Stimulated activated CD8-positive, alpha-beta memory T cell treated with anti-CD3 and anti-CD28 coated beads, Interleukin-12 subunit alpha, Interleukin-12 subunit beta, amount 100 ng/mL, for 24 hours (primary cell): ENCODE data around the gene IQCN.

Experiments used
- DNase-seq: peaks from one replicate; pipeline ENCODE4 v3.0.0-alpha.2; 2020; ENCODE audit errors: extremely low read depth

Gene IQCN

GRCh38 chr19:18231775-18232174 lies 42.5 kb downstream of the IQCN start:
- DNase-seq: no peak

- no peak for DNase-seq
Measured at GRCh38 chr19:18230941-18231734, 43.1 kb downstream of the IQCN start.

DNA sequence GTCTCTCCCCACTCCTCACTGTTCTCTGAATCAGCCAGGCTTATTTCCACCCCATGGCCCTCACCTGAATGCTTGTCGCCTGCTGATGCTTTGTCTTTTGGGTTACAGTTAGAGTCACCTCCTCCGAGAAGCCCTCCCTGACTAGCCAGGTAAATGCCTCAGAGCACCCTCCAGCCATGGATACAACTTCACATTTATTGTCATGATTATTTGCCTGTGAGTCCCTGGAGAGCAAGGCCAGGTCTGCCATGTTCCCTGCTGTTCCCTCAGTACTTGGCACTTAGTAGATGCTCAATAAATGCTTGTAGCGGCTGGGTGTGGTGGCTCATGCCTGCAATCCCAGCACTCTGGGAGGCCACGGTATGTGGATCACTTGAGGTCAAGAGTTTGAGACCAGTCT lies 44.3 kb downstream of the IQCN start:
- DNase-seq: no peak

DNA sequence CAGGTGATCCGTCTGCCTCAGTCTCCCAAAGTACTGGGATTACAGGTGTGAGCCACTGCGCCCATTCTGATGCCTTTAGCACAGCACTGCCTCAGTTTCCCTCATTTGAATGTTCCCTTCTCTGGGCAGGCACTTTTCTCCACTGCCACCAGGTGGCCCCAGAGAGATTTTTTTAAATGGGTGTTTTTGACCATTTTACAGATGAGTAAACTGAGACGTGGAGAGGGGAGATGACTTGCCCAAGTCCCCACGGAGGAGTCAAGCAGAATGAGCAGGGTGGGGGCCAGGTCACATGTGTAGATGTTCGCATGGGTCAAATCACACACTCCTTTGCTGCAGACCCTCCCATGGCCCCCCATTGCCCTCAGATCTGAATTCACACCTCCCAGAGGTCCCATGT lies 44.8 kb downstream of the IQCN start:
- DNase-seq: no peak

DNA sequence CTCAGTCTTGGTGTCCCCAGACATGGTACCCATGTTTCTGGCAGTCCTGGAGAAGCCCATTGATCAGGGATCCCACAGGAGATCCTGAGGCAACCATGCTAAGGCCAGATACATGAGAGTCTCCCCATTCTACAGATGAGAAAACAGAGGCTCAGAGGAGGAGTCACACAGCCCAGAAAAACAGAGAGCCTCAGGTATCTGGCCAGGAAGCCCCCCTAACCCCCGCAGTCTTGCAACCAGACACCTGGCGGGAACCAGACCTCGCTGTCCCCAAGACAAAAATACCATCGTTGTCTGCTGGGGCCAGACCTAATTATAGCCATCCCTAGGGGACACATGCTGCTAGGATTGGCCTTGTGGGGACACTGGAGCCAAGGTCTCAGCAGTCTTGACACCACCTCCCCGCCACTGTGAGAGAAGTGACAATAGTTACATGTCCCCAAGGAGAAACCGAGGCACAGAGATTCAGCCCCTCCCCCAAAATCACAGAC lies 46.4 kb downstream of the IQCN start:
- DNase-seq: no peak

DNA sequence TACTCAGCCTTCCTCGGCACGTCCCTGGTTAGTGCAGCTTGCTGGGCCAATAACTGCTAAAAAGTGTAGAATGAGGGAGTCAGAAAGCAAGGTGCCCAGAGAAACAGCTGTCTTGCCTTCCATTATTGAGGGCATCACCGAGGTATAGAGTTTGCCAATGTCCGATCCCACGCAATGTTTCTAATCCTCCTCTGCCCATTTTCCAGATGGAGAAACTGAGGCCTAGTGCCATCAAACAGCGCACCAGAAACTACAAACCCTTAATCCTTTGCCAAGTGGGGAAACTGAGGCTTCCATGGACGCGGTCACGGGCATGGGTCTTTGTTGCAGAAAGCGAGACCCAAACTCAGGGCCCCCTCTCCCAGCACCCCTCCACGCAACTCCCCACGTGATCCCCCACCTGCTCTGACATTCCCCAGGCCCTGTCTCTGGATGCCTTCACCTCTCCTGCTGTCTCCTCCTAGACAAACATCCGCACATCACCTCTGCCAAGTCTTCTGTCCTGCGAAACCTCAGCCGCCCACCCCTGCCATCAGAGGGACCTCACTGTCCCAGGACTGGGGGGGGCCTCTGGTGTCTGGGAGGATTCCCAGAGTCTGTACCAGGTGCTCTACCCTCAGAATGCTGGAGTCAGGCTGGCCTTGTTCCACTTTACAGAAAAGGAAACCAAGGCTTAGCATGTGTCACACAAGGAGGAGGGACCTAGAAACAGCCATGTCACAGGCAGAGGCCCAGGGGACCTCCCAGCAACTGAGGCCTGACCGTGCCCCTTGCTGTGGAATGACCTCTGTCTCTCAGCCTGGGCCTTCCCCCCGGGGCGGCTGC lies 47.1 kb downstream of the IQCN start:
- DNase-seq: no peak

DNA sequence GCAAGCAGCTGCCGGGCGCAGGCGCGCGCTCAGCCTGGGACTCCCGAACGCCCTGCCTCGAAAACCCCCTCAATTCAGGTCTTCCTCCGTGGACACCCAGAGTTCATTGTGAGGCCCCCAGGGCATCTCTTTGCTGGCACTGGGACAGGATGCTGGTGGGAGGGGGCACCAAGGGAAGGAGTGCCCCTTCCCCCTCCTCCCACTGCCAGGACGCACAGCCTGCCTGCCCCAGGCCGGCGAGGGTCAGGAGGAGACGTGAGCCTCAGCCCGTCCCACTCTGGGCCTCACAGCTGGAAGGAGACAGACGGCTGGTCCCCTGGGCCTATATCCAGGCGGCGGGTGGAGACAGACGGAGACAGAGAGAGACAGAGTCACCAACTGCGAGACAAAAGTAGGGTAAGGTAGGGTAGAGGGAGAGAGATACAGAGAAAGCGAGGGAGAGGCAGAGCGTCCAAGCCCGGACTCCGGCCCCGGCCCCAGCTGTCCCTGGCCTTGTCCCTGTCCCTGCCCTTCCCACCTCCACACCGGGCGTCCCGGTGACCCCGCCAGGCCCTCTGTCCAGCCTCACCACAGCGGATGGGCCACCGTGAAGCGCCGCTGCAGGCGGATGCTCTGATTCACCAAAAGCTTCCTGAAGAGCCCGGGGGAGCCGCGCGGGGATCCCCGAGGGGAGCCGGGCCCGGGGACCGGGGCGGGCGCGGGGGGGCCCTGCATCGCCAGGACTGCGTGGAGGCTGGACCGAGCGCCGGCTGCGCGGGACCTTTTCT lies 48.4 kb downstream of the IQCN start, which contains the start of gene PDE4C:
PDE4C (minus strand) TSS at position 737 of the 767 bp plus-strand sequence; CDS start at position 714, 23 bp downstream.
- DNase-seq: no peak

DNA sequence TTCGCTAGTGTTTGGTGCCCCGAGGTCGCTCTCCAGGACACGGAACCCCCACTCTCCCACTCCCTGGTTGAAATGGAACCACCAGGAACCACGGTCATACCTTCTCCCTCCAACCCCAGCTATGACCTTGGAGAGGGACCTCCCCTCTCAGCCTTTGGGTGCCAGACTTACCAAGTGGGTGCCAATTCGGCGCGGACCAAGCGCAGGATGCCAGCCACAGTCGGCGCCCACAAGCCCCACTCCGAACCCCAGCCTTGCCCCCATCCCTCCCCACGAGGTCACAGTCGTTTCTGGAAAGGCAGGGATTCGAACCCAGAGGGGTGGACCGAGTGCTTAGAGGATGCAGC lies 48.9 kb downstream of the IQCN start:
- DNase-seq: no peak

- DNase-seq: peak; percentile 82
Measured at GRCh38 chr19:18224525-18225354, 49.5 kb downstream of the IQCN start.

DNA sequence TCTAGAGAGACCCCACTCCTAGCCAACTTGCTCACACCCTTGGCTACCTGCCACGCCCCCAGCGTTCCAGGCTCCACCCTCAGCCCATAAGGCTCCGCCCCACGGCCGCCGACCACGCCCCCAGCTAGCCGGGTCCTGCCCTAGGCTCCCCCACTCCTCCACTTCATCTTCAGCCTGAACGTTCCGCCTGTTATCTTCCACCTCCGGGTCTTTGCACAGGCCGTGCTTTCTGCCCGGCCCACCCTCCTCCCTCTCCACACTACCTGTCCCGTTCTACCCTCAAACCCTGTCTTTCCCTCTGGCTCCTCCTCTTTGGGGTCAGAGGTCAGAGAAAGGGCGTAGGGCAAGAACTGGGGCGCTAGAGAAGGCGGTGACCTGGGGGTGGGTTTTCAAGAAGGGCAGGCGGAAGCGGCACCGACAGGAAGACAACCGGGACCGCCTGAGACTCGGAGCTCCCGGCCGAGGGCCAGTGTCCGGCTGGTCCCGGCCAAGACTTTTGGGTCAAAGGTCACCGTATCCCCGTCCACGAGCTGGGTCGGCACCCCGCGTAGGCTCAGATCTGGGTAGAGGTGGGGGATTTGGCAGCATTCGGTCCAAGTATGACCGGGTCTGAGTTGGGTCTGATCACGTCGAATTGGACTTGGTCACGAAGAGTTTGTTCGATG lies 50.3 kb downstream of the IQCN start:
- DNase-seq: no peak

GRCh38 chr19:18221815-18222725 lies 52.2 kb downstream of the IQCN start:
- DNase-seq: no peak

DNA sequence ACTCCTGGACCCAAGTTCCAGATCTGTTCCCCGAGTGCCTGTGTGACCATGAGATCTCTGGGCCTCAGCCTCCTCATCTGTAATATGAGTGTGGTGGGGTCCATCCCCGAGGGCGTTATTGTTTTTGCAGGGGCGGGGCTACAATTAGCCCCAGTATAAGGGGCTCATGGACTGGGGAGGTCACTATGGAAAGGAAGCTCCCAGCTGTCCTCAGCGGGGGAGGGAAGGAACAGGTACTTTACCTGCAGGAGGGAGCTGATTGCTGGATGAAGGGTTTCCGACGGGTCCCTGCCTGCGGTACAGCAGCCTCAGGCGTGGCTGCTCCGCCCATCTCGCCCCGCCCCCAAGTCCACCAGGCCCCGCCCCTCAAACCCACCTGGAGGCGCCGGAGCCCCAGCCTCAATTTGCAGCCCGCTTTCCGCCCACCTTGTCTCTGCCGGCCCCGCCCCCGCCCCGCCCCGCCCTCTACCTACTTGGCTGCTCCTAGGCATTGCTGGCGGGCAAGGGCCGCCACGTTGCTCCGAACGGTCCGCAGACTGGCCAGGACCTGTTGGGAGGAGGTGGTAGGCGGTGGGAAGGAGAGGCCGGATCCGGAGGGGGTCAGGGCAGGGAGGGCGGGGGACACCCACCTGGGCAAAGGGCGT lies 53.5 kb downstream of the IQCN start:
- no peak for DNase-seq

GRCh38 chr19:18219911-18220631 lies 54.2 kb downstream of the IQCN start:
- DNase-seq: no peak

DNA sequence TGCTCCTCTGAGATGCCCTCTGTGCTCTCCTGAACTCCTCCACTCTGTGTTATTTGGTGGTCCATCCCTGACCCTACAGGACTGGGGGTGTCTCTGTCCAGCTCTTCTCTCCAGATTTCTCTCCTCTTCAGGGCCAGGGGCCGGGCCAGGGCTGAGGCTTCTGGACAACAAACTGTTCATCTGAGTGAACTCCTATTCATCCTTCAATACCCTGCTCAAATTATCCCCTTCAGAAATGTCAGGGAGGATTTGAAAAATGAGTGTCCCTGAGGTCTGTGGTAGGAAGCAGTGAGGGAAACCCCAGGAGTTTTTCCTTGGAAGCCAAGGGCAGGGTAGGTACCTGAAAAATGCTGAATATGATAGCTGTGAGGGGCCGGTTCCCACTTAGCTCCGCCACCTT lies 55.7 kb downstream of the IQCN start:
- DNase-seq: no peak

DNA sequence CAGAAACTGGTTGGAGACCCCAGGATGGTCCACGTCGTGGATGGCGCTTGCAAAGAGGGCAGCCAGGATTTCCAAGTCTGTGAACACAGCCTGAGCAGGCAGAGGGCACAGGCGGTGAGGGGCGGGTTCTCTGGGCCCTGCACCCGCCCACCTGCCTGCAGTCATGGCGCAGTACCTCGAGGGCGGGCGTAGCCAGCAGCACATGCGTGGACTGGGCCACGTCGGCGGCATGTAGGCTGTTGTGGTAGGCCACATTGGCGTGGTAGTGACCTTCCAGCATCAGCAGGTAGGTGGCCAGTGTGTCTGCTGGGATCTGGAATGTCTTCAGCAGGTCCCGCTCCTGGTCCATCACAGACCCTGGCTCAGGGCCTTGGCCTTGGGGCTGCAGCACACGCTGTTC lies 56.1 kb downstream of the IQCN start:
- DNase-seq: no peak

DNA sequence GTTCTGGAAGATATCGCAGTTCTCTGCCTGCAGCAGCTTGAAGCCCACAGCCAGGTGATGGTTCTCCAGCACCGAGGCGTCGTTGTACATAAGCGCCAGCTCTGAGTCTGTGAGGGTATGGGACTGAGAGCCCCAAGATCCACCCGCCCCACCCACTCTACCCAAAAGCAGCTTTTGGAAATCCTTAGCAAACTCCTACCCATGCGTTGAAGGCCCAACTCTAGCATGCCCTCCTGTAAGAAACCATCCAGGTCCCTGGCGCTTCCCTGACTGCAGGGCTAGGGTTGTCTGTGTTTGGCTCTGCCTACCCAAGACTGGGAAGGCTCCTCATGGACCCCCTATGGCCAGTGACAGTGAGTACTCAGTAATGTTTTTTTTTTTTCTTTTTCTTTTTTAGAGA lies 57.5 kb downstream of the IQCN start:
- DNase-seq: no peak

GRCh38 chr19:18214779-18215433 lies 59.3 kb downstream of the IQCN start:
- no peak for DNase-seq

DNA sequence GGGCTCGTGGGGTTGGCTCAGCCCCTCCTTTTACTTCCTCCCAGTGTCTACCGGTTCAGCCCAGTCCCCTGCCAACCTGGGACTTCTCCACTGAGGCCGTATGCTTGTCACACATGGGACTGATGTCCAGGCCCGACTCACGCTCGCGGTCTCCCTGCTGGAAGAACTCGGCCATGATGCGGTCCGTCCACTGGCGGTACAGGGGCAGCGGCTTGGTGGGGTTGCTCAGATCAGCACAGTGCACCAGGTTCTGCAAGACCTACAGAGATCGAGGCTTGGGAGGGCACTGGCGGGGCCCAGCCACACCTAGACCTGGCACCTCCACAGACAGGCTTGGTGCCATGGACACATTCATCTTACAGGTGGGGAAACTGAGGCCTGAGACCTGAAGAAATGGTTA lies 62.6 kb downstream of the IQCN start:
- no peak for DNase-seq
